GM21390 (cell line): ENCODE data around the gene STUM.
"Not testable (repeated sequence)": the region's sequence is repeated elsewhere in the genome, so short reads cannot be mapped to it uniquely, and the experiment has no call there.

Experiments
- ATAC-seq: cut with Tn5 transposase; IDR thresholded peaks from one replicate; pipeline ENCODE4 v1.9.1; 2021; ENCODE audit not compliant: unreplicated experiment

Gene STUM

DNA sequence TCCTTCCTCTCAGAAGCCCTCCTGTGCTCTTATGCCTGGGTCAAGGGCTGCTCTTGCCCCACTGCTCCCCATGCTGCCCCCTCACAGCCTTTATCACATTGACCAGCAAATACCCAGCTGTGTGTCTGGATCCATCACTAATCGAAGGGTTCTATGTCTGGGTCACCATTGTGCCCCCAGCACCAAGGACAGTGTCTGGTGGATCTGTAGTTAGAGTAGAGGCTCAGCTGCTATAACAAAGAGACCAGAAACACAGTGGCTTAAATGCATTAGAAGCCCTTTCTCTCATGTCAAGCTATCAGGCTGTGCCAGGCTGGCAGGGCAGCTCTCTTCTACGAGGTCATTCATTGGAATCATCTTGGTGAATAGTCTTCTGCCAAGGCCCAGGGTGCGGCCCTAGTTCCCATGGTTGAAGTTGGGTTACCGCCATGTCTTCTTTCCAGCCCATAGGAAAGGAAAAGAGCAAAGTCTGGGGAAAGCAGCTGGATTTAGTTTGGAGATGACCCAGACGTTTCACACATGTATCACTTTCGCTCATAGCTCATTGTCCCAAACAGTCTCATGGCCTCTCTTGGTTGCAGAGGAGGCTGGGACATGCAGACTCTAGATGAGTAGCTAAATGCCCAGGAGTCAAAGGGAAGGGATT is 32.2 kb downstream of the STUM start:
- ATAC-seq = no peak

DNA sequence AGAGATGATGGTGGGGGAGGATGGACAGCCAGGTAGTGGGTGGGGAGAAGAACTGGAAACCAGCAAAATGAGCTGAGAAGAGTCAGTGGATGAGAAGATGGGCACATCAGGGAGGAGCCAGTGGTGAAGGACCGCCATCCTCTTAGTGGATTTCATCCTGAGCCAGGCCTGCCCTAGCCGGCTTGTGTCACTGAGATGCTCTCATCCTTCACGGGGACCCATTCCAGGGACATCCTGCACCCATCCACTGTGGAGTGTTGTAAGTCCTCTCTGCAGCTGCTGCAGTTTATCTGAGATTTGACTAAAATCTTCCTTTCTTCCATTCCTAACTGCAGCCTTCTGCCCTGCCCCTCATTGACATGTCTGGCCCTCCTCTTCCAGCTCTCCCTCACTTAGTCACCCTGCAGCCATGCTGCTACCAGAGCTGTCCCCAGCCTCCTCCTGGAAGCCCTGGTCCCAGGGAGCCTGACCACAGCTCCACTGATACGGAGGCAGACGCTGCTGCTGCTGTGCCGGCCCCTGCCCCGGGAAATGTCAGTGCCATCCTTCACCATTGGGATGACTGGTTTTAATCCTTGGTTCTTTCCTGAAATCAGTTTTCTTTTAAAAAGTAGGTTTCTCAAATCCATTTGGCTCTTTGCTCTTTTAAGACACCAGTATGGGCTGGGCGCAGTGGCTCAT is 33.2 kb downstream of the STUM start:
- ATAC-seq = no peak

DNA sequence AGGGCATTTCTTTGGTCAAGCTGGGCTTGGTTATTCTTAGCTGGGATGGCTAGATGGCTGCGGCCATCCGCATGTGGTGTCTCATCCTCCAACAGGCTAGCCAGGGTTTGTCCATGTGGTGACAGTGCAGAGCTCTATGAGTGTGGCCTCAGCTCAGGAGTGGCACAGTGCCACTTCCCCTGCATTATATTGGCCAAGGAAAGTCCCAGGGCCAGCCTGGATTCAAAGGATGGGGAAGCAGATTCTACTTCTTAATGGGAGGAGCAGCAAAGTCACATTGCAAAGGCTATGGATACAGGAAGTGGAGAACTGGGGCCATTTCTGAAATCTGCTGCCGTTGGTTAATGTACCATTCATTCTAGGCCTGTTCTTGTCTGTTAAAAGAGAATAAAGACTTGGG is 34.4 kb downstream of the STUM start:
- ATAC-seq = no peak

DNA sequence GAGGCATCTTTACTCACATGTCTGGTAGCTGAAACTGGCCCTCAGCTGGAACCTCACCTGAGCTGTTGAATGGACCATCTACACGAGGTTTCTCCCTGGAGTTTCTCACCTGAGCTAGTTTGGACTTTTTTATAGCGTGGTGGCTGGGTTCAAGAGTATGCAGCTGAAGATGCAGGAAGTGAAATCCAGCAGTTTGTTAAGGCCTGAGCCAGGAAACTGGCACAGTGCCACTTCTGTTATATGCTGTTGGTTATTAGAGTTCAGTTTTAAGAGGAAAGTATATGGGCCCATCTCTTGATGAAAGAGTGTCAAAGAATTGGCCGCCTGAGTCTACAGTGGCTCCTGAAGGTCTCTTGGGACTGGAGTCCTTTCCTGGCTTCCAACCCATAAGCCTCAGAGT is 35.6 kb downstream of the STUM start:
- ATAC-seq = no peak

DNA sequence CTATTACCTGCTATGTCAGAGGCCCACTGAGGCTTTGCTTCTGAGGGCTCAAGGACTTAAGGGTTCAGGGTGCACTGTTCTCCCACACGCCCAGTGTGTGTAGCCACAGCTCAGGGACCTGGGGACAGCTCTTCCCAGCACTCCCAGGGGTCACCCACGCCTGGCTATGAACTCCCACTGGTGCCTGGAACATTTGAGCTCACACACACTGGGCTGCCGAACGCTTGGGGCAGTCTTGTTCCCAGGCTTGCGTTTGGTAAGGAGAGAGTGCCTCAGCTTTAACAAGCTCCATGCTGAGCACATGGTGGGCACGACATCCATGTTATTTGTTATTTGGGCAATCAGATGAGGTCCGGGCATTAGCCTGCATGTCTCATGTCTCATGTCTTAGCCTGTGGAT is 37.6 kb downstream of the STUM start:
- ATAC-seq = no peak

DNA sequence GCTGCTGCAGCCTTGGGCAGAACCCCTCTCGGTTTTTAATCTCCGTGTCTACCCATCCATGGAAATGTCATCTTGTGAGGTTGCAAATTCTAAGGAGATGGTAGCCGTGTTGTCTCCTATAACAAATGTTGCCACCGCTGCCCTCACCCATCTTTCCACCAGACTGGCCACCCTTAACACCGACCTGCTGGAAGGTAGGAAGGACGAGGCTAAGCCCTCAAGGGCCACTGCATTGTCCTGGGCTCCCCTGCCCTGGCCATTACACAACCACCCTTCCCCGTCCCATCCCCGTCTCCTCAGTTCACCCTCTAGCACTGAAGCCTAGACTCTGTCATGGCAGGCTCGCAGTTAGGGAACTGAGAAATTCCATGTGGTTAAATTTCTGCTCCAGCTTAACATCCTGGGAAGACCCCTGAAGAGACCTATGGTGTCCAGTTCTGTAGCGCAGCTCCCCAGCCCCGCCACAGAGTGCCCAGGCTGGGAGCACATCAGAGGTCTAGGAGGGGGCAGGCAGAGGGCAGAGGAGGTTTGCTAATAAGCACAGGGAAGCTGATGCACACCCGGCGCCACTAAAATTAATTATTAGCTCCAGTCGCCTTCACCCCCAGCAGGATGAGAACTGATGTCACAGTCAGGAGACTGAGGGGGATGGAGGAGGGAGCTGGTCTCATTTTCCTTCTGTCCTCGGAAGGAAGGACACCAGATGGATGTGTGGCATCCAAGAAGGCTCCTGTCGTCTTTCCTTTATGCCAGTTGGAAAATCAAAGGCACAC is 38.3 kb downstream of the STUM start:
- no peak for ATAC-seq

DNA sequence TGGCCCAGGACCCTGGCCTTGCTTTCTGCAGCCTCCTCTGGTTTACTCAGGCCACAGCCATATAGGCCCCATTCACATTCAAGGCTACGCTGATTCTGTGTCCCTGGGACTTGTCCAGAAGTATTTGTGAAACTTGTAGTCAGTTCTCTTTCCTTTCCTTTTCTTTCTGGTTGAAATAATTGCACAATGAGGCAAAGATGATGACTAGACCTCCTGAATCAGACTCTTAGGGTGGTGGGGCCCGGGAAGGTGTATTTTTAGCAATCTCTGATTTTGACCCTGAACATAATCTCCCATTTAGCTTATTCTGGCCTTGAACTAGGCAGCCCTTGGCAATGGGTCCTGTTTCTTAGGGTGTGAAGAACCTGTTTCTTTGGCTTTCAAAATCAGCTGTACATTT is 39.9 kb downstream of the STUM start:
- no peak for ATAC-seq

DNA sequence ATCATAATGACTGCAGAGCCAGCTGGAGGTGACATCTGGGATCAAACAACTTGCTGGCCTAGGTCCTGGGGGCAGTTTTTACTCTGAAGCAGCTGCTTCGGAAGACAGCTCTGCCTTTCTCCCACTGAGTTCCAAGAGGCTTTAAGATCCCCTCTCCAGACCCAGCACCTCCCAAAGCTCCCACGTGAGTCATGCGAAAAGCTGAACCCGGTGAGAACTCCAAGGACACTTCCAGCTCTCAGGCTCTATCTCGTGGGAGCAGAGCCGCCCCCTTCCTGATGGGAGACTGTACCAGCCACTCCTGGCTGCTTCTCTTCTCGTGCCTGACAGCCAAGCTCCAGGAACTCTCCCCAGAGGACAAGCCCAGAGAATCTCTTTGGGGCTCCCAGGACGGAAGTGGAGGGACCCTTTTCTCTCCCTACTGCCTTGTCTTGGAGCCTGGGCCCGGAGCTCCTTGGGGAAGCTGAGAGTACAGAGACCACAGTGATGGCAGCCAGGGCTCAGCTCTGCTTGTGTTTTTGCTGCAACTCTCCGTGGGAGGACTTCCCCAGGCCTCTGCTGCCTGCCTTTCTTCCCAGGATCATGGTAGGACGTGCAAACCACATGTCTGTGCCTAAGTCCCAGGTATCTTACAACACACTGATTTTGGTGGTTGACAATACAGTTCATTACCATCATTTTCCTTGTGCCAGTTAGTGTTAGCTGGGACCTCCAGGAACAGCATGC is 40.6 kb downstream of the STUM start:
- ATAC-seq = no peak

DNA sequence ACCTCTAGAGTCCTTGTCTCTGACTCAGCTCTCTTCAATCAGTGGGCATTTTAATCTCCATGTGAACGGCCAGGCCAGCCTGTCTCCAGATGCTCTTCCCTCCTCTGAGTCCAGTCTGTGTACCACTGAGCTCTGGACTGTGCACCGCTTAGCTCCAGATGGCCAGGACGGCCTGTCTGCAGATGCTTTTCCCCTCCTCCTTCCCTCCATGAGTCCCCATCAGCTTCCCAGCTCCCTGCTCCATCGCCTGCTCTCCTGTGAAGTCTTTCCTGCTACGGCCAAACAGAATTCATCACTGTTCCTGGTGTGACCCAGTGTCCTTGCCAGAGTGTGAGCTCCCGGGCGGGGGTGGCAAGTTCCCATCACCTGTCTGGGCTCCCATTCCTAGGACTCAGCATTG is 42.0 kb downstream of the STUM start:
- ATAC-seq = no peak

DNA sequence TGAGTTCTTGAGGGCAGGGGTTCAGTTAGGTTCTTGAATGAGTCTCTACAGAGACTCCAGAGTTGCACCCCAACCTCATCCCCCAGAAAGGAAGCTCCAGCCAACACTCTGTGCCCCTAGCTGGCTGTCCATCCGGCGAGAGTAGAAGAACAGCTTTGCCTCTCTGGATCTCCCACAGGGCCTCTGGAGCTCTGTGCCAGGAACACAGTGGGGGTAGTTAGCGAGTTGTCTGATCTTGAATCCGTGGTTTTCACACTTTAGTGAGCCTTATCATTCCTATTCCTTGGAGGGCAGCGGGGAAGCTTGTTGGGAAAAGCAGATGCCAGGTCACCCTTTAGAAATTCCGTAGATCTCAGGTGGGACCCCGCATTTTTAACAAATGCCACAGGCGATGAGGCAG is 45.0 kb downstream of the STUM start:
- ATAC-seq = no peak

DNA sequence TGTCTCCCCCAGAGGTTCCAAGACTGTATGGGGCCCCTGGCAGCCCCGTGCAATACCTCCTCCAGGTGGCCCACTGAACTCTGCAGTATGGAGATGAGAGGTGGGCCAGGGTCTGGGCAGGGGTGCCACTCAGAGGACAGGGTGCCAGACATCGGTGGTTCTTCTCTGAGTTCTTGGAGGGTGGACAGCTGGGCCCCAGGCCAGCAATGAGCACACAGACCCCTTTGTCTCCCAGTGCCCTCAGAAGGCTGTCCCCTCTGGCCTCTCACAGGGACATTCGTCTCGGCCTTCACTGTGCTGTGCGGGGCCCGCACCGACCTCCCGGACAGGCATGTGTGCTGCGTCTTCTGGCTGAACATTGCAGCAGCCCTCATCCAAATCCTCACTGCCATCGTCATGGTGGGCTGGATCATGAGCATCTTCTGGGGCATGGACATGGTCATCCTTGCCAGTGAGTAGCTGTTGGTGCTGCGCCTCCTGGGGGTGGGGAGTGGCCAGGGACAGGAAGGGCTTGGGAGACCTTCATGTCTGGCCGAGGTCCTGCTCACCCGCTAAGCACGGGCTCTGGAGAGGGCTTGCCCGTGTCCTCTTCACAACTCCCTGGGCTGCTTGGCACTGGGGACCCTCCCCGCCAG is 48.1 kb downstream of the STUM start:
- no peak for ATAC-seq

DNA sequence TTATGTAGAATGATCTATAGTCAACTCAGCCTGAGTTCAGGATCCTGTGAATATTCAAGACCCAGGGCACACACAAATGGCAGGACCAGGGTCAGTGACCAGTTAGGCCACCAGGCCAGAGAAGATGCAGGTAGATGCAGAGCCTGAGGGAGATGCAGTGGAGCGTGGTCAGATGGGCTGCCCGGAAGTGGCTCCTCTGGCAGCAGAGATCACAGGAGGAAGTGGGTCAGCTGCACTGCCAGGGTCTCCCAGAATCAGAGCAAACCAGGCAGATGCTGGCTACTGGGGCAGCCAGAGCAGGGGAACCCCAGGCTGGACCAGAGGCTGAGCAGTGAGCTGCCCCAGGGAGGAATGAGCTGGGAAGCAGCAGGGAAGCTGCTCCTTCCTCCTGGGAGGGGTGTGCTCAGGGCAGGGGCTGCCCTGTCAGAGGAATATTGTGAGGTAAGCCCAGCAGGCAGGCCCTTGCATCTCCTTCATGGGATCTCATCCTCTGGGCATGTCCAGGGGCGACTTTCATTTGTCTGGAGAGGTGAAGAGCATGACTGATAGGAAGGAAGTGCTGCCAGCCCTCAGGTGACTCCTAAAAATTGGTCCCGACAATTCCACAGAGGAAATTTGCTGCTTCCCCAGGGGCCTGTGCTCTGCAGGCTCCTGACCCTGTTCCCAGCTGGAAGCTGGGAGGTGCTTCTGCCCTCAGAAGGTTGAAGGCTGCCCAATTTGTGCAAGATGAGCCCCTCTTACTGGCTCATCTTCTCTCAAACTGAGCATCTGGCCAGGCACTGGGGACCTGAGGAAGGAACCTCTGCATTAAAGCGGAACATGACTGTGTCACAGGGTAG is 49.3 kb downstream of the STUM start:
- ATAC-seq = no peak

DNA sequence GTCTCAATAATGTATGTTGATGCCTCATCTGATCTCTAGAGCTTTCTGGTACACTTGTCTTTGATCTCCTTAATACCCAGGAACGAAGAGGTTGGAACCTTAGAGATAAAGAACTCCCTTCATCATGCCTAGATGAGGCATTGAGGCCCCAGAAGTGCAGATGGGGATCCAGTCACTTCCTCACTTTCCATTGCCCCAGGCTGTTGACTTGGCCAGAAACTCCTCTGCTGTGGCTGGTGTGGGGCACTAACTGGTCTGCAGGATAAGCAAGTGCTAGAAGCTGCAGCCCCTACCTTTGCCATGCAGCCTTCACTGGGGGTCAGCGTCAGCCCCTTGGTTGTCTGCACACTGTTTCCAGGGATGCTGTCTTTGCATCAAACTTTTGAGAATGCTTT is 49.9 kb downstream of the STUM start:
- no peak for ATAC-seq

DNA sequence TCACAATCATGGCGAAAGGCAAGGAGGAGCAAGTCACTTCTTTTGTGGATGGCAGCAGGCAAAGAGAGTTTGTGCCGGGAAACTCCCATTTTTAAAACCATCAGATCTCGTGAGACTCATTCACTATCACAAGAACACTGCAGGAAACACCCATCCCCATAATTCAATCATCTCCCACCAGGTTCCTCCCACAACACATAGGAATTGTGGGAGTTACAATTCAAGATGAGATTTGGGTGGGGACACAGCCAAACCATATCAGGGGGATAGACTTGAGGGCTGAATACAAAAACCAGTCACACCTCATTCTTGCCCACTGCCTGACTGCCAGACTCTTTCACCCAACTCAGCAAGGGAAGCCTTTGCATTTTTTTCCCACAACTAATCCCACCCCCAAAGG is 50.4 kb downstream of the STUM start:
- not testable (repeated sequence) for ATAC-seq

DNA sequence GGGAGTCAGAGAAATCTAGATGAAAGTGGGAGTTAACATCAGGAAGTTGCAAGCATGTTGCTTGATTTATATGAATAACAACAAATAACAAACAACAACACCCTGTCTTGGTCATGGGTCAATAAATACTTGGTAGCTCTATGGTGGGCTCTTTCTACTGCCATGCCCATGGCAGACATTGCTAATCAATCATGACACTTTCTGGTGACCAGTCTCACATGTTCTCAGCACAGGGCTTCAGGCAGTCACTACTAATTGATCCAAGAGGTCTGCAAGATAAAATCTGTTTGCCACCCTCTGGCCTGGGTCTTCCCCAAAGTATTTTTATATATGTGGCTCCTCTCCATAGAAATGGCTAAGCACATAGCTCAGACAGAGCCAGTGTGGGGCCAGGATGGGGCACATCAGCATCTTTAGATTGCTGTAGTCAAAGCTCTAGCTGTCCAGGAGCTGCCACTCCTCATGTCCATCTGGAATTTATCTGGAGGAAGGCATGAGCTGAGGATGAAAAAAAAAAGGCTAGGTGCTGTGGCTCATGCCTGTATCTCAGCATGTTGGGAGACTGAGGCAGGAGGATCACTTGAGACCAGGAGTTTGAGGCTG is 51.2 kb downstream of the STUM start:
- ATAC-seq = no peak

DNA sequence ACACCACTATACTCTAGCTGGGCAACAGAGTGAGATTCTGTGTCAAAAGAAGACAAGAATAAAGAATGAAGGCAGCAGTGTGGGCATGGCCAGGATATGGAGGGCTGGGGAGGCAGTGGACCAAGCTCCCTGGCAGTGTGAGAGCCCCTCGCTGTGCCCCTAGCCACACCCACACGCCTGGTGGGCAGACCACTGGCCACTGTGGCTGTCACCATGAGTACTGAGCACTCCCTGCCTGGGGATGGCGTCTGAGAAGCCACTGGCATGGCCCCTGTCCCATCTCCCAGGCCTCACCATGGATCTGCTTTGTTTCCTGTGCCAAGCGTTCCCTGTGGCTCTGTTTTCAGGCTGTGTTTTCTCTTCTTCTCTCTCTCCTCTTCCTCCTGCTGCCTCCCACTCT is 51.7 kb downstream of the STUM start:
- no peak for ATAC-seq

DNA sequence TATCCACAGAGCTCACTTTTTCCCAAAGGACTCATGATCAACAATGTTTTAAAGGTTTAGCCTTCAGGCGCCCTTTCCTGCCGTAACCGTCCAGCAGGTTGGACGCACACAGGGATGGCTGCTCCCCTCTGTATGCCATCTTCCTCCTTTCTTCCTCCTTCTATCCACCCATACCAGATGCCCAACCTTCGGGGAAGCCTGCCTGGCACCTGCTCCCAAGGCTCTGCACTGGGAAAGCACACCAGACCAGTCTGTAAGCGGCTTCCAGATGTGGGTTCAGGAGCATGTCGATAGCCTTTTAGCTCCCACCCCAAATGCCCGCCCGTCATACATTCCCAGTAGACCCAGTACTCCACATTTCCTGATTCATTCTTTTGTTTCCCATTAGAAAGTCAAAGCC is 52.9 kb downstream of the STUM start:
- ATAC-seq = no peak

DNA sequence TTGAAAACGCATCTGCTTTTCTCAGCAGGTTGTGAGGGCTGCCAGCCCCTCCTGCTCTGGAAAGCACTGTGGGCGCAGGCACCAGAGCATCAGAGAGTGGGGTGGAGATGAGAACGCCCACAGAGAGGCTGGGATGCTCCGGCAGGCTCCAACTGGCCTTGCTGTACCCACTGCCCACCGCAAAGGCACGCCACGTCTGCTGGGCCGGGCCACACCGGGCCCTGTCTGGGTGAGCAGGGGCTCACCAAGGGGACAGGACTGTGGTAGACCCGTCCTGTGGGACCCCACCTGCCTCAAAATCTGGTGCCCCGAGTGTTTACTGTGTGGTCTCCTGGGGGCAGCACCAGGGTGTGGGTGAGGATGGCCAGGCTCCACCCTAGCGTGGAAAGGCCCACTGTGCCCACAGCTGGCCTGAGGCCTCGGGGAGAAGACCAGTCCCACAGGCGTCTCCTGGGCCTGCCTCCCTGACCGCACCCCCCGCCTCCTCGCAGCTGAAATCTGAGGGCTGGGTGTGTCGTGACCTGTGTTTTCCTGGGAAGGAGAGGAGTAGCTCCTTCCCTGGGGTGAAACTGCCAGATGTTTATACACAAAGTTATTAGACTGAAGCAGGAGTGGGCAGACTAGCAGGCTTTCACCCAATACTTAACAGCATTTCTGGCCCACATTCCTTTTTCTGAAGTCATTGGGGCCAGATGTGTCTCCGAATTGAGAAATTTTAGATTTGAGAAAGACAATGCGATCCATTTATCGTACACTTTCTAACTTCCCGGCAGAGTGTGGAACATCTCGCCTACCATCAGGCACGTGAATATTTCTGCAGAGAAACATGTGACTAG is 53.8 kb downstream of the STUM start:
- no peak for ATAC-seq
